Measurements from ENCODE around the gene NLRP5.
"Not testable (repeated sequence)": the region's sequence is repeated elsewhere in the genome, so short reads cannot be mapped to it uniquely, and the experiment has no call there.

NLRP5 gene

GRCh38 chr19:56076498-56076897 is 89.9 kb downstream of the NLRP5 start:
- DNase-seq (ENCODE audit: low read depth in 2 of 2), result peak; percentile 17 to 24

DNA sequence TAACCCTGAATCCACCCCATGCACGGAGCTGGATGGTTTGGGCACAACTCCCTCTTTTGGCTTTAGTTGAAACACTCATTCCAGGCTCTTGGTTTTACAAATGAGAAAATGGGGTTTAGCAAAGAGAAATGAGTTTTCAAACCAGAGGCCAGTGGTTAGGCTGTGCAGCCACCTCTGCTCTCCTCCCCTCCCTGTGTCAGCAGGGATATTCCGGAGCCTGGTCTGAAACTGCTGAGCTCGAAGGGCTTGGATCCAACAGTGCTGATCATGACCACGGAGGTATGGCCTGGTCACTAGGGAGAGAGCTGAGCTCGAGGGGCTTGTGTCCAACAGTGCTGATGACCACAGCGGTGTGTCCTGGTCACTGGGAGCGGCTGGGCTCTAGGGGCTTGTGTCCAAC is 93.0 kb downstream of the NLRP5 start:
- no peak for DNase-seq (ENCODE audit: low read depth in 2 of 2)

DNA sequence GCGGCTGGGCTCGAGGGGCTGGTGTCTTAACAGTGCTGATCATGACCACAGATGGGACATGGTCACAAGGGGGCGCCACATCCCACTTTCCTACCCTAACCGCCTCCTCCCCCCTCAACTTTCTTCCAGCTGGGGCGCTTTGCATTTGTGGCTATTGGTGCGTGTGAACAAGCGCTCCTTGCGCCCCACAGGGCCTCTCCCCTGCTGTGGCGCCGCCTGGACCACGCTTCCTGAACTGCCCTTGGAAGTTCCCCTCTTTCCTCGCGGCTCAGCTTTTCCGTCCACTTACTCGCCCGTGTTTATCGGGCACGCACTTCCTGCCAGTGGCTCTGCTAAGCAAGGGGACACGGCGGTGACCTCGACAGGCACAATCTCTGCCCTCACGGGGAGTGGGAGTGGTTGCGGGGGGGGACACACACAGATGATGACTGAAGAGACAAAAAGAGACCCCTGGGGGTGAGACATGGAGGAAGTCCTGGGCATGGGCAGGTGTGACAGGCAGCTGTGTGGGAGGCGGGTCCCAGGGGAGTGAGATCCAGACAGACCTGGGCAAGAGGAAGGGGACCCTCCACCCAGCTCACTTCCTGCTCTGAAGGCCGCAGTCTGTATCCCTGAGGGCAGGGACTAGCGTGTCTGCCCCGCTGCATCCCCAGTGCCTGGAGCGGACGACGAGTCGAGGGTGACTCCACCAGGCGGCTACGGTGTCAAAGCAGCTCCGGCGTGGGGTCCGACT is 94.3 kb downstream of the NLRP5 start:
- peak; percentile 41 to 49 for DNase-seq (ENCODE audit: low read depth in 2 of 2)

GRCh38 chr19:56083668-56084067 is 97.1 kb downstream of the NLRP5 start:
- no peak for DNase-seq (ENCODE audit: low read depth in 2 of 2)

DNA sequence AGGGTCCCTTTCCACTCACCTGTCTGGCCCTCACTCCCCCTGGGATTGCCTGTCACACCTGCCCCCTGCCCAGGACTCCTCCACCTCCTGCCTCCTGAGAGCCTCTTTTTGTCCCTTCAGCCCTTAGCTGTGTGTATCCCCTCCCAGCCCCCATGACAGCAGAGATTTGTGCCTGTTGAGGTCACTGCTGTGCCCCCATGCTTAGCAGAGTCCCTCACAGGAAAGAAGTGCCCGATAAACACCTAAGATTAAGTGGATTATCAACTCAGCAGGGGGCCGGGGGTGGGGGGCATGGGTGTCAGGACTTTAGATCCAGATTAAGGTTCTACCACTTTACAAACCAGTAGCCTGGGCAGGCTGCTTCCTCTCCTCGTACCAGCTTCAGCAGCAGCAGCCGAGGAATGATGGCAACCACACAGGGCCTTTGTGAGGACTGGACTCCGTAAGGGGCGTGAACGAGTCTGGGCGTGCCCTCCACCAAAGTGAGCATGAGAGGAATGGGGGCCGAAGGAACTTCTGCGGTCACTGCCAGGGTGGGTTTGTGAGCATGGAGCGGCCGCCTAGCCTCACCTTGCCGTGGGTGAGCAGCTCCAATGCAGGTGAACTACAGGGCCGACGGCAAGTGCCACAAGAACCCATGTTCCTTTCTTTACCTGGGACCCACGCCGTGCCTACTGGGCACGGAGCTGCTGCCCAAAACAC is 98.4 kb downstream of the NLRP5 start:
- no peak for DNase-seq (ENCODE audit: low read depth in 2 of 2)

DNA sequence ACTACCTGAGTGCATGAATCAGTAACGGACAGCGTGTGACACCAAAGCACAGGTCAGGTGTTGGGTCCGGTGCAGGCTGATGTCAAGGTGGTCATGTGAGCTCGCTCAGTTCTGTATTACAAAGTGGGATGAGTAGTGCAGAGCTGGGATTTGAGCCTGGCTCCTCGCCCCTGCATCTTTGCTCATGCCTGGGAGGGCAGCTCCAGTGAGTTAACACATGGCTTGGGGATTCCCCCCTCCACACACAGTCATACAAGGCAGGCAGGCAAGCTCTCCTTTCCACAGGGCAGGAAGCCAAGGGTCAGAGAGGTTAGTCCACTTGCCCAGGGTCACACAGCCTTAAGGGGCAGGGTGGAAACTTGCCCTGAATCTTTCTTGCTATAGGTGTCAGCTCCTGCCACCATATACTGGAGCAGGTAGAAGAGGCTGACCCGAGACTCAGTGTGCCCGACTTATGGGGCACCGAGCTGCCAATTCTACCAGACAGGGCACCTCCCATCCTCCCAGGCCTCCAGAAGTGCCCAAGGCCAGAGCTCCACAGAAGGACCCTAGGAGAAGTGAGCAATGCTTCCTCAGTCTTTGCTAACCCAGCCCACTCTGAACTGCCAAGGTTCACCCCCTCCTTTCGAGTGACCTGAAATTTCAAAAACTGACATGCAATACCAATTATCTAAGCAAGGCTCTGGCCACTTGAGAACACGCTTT is 99.1 kb downstream of the NLRP5 start:
- no peak for DNase-seq (ENCODE audit: low read depth in 2 of 2)

DNA sequence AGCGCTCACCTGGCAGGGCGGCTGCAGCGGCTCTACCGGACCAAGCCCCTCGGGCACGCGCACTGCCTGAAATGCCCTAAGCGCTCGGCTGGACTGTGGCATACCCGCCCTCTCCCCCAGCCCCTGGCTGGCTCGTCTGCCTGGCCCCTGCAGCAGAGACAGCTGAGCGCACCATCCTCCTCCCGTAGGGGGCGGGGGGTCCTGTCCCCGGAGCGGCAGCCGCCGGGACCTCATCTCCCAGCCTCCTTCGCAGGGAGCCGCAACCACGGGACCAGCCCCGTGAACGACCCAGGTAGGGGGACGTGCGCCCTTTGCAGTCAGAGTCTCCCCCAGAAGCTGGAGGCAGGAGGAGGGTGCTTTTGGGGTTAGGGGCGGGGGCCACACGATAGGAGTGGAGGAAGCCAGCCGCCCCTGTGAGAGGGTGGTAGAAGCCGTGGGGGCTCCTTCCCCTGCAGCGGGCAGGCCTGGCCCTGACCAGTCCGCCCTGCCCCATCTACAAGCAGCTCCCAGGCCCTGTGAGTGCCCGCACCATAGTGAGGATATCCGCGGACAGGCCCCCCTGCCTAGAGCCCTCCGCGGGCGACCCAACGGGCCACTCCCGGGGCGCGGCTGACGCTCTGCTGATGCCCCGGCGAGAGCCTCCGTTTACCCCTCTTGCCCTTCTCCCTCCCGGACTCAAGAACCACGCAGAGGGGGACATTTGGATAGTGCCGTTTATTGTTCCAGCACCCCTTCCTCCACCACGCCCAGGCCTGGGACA is 100.3 kb downstream of the NLRP5 start:
- no peak for DNase-seq (ENCODE audit: low read depth in 2 of 2)

DNA sequence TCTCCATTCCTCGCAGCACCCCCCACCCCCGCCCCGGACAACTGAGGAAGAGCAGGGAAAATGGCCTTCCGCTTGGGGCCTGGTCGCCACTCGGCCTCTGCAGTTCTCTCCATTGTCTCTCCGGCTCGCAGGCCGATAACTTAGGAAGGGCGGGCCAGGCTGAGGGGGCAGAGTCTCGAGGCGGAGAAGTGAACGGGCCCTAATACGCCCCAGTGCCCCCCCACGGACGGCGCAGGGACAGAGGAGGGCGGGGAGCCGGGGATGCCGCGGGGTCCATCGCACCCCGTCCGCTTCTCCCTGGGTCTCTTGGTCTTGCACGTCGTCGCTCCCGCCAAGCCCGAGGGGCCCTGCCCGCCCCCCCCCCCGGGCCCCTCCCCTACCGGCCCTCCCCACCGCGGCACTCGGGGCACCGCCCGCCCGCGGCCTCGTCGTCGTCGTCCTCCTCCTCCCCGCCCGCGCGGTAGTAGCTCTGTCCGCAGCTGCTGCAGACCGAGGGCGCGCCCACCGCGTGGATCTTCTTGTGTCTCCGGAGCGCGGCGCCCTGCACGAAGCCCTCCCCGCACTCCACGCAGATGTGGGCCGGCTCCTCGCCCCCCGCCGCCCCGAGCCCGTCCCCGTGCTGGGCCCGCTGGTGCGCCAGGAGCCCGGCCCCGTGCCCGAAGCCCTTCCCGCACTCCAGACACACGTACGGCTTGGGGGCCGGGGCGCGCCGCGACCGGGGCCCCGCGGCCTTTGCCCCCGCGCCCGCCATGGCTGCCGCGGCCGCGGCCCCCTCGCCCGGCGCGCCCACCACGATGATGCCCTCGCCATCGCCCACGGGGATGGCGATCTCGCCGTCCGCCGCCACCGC is 101.3 kb downstream of the NLRP5 start:
- no peak for DNase-seq (ENCODE audit: low read depth in 2 of 2)

DNA sequence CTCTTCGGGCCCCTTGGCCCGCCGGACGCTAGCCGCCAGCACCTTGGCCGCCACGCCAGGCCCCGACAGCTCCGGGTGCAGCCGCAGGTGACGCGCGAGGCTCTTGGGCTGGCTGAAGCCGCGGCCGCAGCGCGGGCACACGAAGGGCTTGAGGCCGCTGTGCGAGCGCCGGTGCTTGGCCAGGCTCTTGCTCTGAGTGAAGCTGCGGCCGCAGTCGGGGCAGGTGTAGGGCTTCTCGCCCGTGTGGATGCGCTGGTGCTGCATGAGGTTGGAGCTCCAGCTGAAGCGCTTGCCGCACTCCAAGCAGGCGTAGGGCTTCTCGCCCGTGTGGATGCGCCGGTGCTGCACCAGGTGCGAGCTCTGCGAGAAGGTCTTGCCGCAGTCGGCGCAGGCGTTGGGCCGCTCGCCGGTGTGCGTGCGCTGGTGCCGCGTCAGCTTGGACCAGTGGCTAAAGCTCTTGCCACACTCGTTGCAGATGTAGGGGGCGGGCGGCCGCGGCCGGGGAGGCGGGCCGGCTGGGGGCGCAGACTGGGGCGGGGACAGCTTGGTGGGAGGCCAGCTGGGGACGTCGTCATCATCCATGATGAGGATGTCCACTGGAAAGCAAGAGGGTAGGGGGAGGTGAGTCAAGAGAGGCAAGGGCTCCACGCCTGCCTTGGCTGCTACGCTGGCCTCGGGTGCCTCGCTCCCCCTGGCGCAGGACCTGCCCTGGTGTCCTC is 102.1 kb downstream of the NLRP5 start:
- no peak for DNase-seq (ENCODE audit: low read depth in 2 of 2)

DNA sequence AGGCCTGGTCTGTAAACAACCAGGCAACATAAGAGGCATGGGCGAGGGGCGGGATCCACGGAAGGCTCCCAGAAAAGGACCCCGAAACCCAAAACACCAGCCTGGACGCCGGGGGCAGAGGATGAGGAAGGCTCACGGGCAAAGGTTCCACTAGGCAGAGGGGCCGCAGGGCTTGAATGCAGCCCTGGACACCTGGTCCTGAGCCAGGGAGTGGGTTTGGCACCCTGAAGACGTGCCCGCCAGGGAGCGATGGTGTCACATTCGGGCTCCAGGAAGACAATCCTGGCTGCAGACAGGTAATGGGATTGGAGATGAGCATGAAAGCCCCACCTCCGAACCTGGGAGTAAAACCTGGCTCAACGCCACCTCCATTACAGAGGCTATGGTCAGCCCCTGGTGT is 102.8 kb downstream of the NLRP5 start:
- DNase-seq (ENCODE audit: low read depth in 2 of 2), result no peak

DNA sequence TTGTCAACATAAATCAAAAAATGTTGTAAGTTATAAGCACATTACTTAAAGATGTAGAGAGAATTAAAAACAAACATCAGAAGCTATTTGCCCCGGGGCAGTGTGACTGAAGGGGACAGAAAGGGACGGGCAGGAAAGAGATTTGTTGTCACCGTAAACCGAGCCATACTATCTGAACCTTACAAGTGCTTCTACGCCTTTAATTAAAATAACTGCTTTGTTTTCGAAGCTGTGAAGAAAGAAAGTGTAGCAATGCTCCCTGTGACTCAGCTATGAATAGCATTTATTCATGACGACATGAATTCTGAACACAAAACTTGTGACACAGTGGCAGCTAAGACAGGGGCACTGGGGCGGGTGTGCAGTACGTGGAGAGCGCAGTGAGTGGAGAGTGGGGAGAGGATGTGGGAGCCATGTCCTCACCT is 104.5 kb downstream of the NLRP5 start:
- DNase-seq (ENCODE audit: low read depth in 2 of 2), result no peak

GRCh38 chr19:56091751-56092546 is 105.4 kb downstream of the NLRP5 start:
- no peak for DNase-seq (ENCODE audit: low read depth in 2 of 2)

- no peak for DNase-seq (ENCODE audit: low read depth in 2 of 2)
Observed at GRCh38 chr19:56092685-56093631, 106.4 kb downstream of the NLRP5 start.

DNA sequence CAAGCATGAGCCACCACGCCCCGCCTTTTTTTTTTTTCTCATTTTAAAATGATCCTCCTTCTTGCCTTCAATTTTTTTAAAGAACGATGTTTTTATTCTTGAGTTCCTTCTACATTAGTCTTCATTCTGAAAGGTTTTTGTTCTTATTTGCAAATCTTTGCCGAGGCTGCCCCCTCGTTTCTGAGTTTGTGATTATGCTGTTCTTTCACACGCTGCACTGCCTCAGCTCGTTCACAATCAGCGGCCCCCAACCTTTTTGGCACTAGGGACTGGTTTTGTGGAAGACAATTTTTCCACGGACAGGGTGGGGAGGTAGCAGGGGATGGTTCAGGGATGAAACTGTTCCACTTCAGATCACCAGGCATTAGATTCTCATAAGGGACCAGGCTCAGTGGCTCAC is 107.9 kb downstream of the NLRP5 start:
- DNase-seq (ENCODE audit: low read depth in 2 of 2), result no peak

GRCh38 chr19:56096665-56097064 is 110.1 kb downstream of the NLRP5 start:
- DNase-seq (ENCODE audit: low read depth in 2 of 2), result no peak

DNA sequence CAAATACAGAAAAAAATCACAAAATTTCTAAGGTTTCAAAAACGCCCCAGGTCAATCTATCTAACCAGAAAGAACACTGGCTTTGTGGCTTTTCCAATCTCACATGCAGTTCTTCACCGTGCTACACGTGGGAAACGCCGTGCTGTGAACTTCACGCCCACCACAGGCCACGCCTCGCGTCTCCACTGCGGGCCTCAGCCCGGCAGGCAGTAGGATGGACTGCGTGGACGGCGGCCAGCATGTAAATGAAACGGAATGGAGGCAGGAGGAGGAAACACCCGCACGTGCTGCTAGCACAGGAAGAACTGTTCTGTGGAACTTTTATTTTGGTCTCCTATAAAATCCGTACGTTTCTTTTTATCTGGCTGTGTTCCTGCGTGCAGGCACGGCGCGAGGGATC is 110.7 kb downstream of the NLRP5 start:
- no peak for DNase-seq (ENCODE audit: low read depth in 2 of 2)

GRCh38 chr19:56097776-56098175 is 111.2 kb downstream of the NLRP5 start:
- DNase-seq (ENCODE audit: low read depth in 2 of 2), result no peak

- not testable (repeated sequence) for DNase-seq (ENCODE audit: low read depth in 2 of 2)
Observed at GRCh38 chr19:56098237-56098636, 111.7 kb downstream of the NLRP5 start.

Measured in fibroblast of skin of left quadriceps (primary cell).